Measurements from ENCODE around the gene B4GALNT3. TPM values are rescaled to one million over a fixed set of nuclear protein-coding genes. Genes with fewer than 3 reads are reported as not detected.
A peak's percentile ranks its signal among the peaks of the same experiment; 100 is the strongest.

Gene B4GALNT3
- total and polyA plus RNA-seq, 3 experiments from 2014 or later, result 3.1 to 6.9 (median 3.5) TPM

GRCh38 chr12:503111-503761 is 43.5 kb downstream of the B4GALNT3 start:
- H3K36me3 ChIP-seq (ENCODE audit: insufficient read depth, low read length), result no peaks in the 10 kb centered on the region
- no peaks in the 10 kb centered on the region for H3K4me1 ChIP-seq (ENCODE audit: insufficient read depth, low read length)
- H3K27ac ChIP-seq (ENCODE audit: low read depth, low read length), result no peak overlapping the region
- DNase-seq, result no peak
- no peaks in the 10 kb centered on the region for H3K9me3 ChIP-seq (ENCODE audit: low read length)
- no peaks in the 10 kb centered on the region for H3K9me3 Mint-ChIP-seq
- H3K36me3 Mint-ChIP-seq, result no peaks in the 10 kb centered on the region
- peaks cover 3 to 6% of the 10 kb centered on the region in 2 donors for H3K27me3 Mint-ChIP-seq
- H3K27me3 ChIP-seq (ENCODE audit: insufficient read depth, low read length, poor library complexity, severe bottlenecking), result no peaks in the 10 kb centered on the region
- peaks cover 9 to 12% (median 12%) of the 10 kb centered on the region in 3 donors for H3K4me1 Mint-ChIP-seq
- ChIA-PET CTCF (interaction anchor here (1.1 kb wide), 1 partner anchor 41 kb away, joined by 3 read pairs; no protein-coding TSS in a partner anchor), POLR2A (no interaction called here)
- no peak overlapping the region for H3K4me3 ChIP-seq (ENCODE audit: low read length)
- H3K27ac Mint-ChIP-seq, result peak overlapping the region in 5 of 8 donors; percentile 23 to 76 (median 65)
- H3K4me3 Mint-ChIP-seq, result peak overlapping the region in 1 of 7 donors; percentile 27

DNA sequence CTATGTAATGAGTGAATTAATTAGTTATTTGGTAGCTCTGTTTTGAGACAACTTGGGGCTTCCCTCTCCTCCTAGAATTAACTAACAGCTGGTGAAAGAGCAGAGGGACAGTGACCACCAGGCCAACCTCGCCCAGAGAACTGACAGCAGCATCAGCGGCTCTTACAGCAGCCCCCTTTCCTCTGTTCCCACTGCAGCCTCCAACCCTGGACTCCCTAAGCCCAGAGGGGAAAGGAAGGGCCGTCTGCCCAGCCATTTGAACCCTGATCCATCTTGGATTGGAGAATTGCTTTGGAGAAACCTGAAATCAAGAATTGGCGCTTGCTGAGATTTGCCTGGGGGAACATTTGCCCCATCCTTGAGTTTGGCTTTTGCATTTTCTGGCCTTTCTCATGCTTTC is 45.5 kb downstream of the B4GALNT3 start:
- Histone ChIP-seq H3K27ac (ENCODE audit: low read depth, low read length) (no peak overlapping the region), H3K27me3 (ENCODE audit: insufficient read depth, low read length, poor library complexity, severe bottlenecking) (no peaks in the 10 kb centered on the region), H3K4me1 (ENCODE audit: insufficient read depth, low read length) (no peaks in the 10 kb centered on the region), H3K9me3 (ENCODE audit: low read length) (no peaks in the 10 kb centered on the region), H3K4me3 (ENCODE audit: low read length) (no peak overlapping the region), H3K36me3 (ENCODE audit: insufficient read depth, low read length) (no peaks in the 10 kb centered on the region)
- Mint-ChIP-seq H3K4me3 (no peak overlapping the region), H3K9me3 (no peaks in the 10 kb centered on the region), H3K4me1 (peaks cover 6 to 9% (median 8%) of the 10 kb centered on the region in 3 donors), H3K27ac (no peak overlapping the region), H3K27me3 (peaks cover 3 to 4% of the 10 kb centered on the region in 2 donors), H3K36me3 (no peaks in the 10 kb centered on the region)
- ChIA-PET POLR2A (no interaction called here), CTCF (no interaction called here)
- no peak for DNase-seq

GRCh38 chr12:507391-507796 is 47.7 kb downstream of the B4GALNT3 start:
- peaks cover 6 to 7% (median 7%) of the 10 kb centered on the region in 3 donors for H3K4me1 Mint-ChIP-seq
- H3K4me1 ChIP-seq (ENCODE audit: insufficient read depth, low read length), result no peaks in the 10 kb centered on the region
- H3K4me3 ChIP-seq (ENCODE audit: low read length), result no peak overlapping the region
- H3K9me3 Mint-ChIP-seq, result no peaks in the 10 kb centered on the region
- H3K27ac ChIP-seq (ENCODE audit: low read depth, low read length), result no peak overlapping the region
- no peaks in the 10 kb centered on the region for H3K36me3 Mint-ChIP-seq
- no peaks in the 10 kb centered on the region for H3K36me3 ChIP-seq (ENCODE audit: insufficient read depth, low read length)
- ChIA-PET CTCF (no interaction called here), POLR2A (no interaction called here)
- DNase-seq, result no peak
- peaks cover 3 to 7% of the 10 kb centered on the region in 2 donors for H3K27me3 Mint-ChIP-seq
- no peak overlapping the region for H3K4me3 Mint-ChIP-seq
- H3K9me3 ChIP-seq (ENCODE audit: low read length), result no peaks in the 10 kb centered on the region
- H3K27ac Mint-ChIP-seq, result no peak overlapping the region
- H3K27me3 ChIP-seq (ENCODE audit: insufficient read depth, low read length, poor library complexity, severe bottlenecking), result no peaks in the 10 kb centered on the region

GRCh38 chr12:508145-508544 is 48.4 kb downstream of the B4GALNT3 start:
- no peak overlapping the region for H3K4me3 ChIP-seq (ENCODE audit: low read length)
- no peaks in the 10 kb centered on the region for H3K9me3 Mint-ChIP-seq
- H3K27ac Mint-ChIP-seq, result no peak overlapping the region
- ChIA-PET POLR2A (no interaction called here), CTCF (no interaction called here)
- H3K9me3 ChIP-seq (ENCODE audit: low read length), result no peaks in the 10 kb centered on the region
- H3K4me1 Mint-ChIP-seq, result peaks cover 3 to 4% (median 3%) of the 10 kb centered on the region in 3 donors
- no peak overlapping the region for H3K27ac ChIP-seq (ENCODE audit: low read depth, low read length)
- H3K27me3 ChIP-seq (ENCODE audit: insufficient read depth, low read length, poor library complexity, severe bottlenecking), result no peaks in the 10 kb centered on the region
- no peak for DNase-seq
- H3K27me3 Mint-ChIP-seq, result peaks cover 3 to 7% of the 10 kb centered on the region in 2 donors
- H3K36me3 ChIP-seq (ENCODE audit: insufficient read depth, low read length), result no peaks in the 10 kb centered on the region
- no peaks in the 10 kb centered on the region for H3K4me1 ChIP-seq (ENCODE audit: insufficient read depth, low read length)
- no peaks in the 10 kb centered on the region for H3K36me3 Mint-ChIP-seq
- no peak overlapping the region for H3K4me3 Mint-ChIP-seq

DNA sequence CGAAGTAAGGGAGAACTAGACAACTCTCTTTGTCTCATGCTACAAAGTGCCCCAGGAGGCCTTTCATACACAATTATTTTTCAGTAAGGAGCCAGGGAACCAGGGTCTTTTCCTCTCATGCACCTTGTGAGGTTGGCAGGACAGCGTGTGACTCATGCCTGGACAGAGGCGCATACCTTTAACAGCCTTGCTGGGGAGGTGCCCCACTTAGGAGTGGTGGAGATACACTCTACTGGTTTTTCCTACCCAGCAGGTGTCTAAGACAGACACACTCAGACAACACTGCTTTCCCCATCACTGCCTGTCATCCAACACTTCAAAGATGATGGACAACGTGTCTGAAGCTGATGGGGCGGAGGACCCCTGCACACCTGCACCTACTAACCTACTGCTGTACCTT is 49.1 kb downstream of the B4GALNT3 start:
- no peak overlapping the region for H3K27ac Mint-ChIP-seq
- peaks cover 0 to 2% (median 0%) of the 10 kb centered on the region in 3 donors for H3K4me1 Mint-ChIP-seq
- CTCF ChIA-PET, result no interaction called here

DNA sequence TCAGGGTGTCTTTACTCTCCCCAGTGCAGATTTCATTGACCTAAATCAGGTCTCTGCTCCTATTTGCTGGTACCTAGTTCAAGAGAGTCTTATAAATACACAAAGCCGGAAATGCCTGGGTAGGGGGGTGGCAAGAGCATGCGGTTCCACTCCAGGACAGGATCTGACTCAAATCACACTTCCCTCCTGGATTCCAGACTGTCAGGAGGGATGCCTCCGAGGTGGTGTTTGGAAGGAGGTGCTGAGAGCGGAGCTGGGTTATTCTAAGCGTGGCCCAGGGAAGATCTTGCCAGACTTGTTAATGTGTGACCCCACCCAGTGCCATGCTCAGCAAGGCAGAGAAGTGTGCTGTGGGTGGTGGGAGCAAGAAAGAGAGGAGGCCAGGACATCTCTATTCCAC is 49.8 kb downstream of the B4GALNT3 start:
- Mint-ChIP-seq H3K27me3 (peaks cover 11% of the 10 kb centered on the region in 2 donors), H3K27ac (no peak overlapping the region), H3K36me3 (no peaks in the 10 kb centered on the region), H3K4me3 (no peak overlapping the region), H3K4me1 (peaks cover 0 to 2% (median 0%) of the 10 kb centered on the region in 3 donors), H3K9me3 (no peaks in the 10 kb centered on the region)
- Histone ChIP-seq H3K9me3 (ENCODE audit: low read length) (no peaks in the 10 kb centered on the region), H3K4me3 (ENCODE audit: low read length) (no peak overlapping the region), H3K36me3 (ENCODE audit: insufficient read depth, low read length) (no peaks in the 10 kb centered on the region), H3K27me3 (ENCODE audit: insufficient read depth, low read length, poor library complexity, severe bottlenecking) (no peaks in the 10 kb centered on the region), H3K27ac (ENCODE audit: low read depth, low read length) (no peak overlapping the region), H3K4me1 (ENCODE audit: insufficient read depth, low read length) (no peaks in the 10 kb centered on the region)
- CTCF ChIA-PET, result no interaction called here
- POLR2A ChIA-PET, result no interaction called here
- DNase-seq, result no peak

More for the DNA sequence above, 49.1 kb downstream of the B4GALNT3 start:
- H3K4me3 Mint-ChIP-seq, result no peak overlapping the region
- H3K27ac ChIP-seq (ENCODE audit: low read depth, low read length), result no peak overlapping the region
- no peaks in the 10 kb centered on the region for H3K36me3 Mint-ChIP-seq
- peaks cover 9 to 11% of the 10 kb centered on the region in 2 donors for H3K27me3 Mint-ChIP-seq
- H3K4me1 ChIP-seq (ENCODE audit: insufficient read depth, low read length), result no peaks in the 10 kb centered on the region
- no peaks in the 10 kb centered on the region for H3K36me3 ChIP-seq (ENCODE audit: insufficient read depth, low read length)
- H3K9me3 ChIP-seq (ENCODE audit: low read length), result no peaks in the 10 kb centered on the region
- no peak overlapping the region for H3K4me3 ChIP-seq (ENCODE audit: low read length)
- no peaks in the 10 kb centered on the region for H3K9me3 Mint-ChIP-seq
- no peaks in the 10 kb centered on the region for H3K27me3 ChIP-seq (ENCODE audit: insufficient read depth, low read length, poor library complexity, severe bottlenecking)
- POLR2A ChIA-PET, result no interaction called here
- DNase-seq, result no peak

DNA sequence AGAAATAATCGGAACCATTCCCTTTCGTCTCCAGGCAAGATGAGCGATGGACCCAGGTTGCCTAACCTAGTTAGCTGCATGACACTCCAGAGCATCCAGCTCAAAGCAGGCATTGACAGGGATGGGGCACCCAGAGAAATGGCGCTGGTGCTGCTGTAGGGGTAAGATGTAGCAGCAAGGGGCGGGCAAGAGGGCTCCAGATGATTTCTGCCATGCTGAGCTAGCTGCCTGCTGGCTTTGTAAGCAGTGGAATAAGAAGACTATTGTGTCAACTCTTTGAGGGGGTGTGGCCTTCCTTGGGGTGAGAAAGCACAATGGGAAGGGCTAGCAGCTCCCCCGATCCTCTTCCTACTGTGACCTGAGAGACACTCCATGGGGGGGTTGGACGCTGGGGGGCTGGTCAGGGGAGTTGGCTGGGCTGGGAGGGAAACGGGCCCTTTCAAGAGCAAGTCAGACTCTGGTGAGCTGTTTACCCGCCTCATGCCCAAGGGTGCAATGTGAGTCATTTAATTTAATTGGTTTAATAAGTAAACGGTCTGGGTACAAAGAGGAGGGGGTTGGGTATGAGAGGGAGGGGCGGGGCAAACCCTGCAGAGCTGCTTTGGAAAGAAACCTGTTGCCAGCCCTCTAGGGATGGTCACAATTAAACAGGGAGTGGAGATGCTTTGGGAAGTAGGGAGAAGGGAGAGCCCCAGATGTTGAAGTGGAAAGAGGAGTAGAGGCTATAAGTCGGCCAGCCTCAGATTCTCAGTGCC is 50.5 kb downstream of the B4GALNT3 start:
- POLR2A ChIA-PET, result no interaction called here
- Mint-ChIP-seq H3K4me3 (no peak overlapping the region), H3K36me3 (no peaks in the 10 kb centered on the region), H3K27ac (no peak overlapping the region), H3K9me3 (no peaks in the 10 kb centered on the region), H3K4me1 (peaks cover 0 to 2% (median 0%) of the 10 kb centered on the region in 3 donors), H3K27me3 (peaks cover 8 to 10% of the 10 kb centered on the region in 2 donors)
- no peaks in the 10 kb centered on the region for H3K4me1 ChIP-seq (ENCODE audit: insufficient read depth, low read length)
- no peaks in the 10 kb centered on the region for H3K36me3 ChIP-seq (ENCODE audit: insufficient read depth, low read length)
- H3K27ac ChIP-seq (ENCODE audit: low read depth, low read length), result no peak overlapping the region
- no peak for DNase-seq
- no peaks in the 10 kb centered on the region for H3K9me3 ChIP-seq (ENCODE audit: low read length)
- H3K4me3 ChIP-seq (ENCODE audit: low read length), result no peak overlapping the region
- H3K27me3 ChIP-seq (ENCODE audit: insufficient read depth, low read length, poor library complexity, severe bottlenecking), result no peaks in the 10 kb centered on the region
- CTCF ChIA-PET, result interaction anchor here (1.6 kb wide), 1 partner anchor 36 kb away, joined by 3 read pairs; no protein-coding TSS in a partner anchor

DNA sequence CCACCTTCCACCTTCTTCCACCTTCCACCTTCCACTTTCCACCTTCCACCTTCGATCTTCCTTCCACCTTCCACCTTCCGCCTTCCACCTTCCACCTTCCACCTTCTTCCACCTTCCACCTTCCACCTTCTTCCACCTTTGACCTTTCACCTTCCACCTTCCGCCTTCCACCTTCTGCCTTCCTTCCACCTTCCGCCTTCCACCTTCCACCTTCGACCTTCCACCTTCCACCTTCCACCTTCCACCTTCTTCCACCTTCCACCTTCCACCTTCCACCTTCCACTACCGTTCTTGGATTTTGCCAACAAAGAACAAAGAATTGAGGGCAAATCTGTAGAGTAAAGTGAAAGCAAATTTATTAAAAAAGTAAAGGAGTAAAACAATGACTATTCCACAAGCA is 53.2 kb downstream of the B4GALNT3 start:
- H3K27ac Mint-ChIP-seq, result peak overlapping the region in 1 of 8 donors; percentile 54
- CTCF ChIA-PET, result no interaction called here

More for the DNA sequence above, 53.2 kb downstream of the B4GALNT3 start:
- Mint-ChIP-seq H3K9me3 (no peaks in the 10 kb centered on the region), H3K4me3 (no peak overlapping the region), H3K4me1 (peaks cover 0 to 2% (median 0%) of the 10 kb centered on the region in 3 donors), H3K27me3 (peaks cover 8% of the 10 kb centered on the region in 2 donors), H3K36me3 (no peaks in the 10 kb centered on the region)
- H3K4me3 ChIP-seq (ENCODE audit: low read length), result no peak overlapping the region
- no peak overlapping the region for H3K27ac ChIP-seq (ENCODE audit: low read depth, low read length)
- no peaks in the 10 kb centered on the region for H3K4me1 ChIP-seq (ENCODE audit: insufficient read depth, low read length)
- no peaks in the 10 kb centered on the region for H3K36me3 ChIP-seq (ENCODE audit: insufficient read depth, low read length)
- no peaks in the 10 kb centered on the region for H3K9me3 ChIP-seq (ENCODE audit: low read length)
- H3K27me3 ChIP-seq (ENCODE audit: insufficient read depth, low read length, poor library complexity, severe bottlenecking), result no peaks in the 10 kb centered on the region
- DNase-seq, result no peak
- POLR2A ChIA-PET, result no interaction called here

Data from CD8-positive, alpha-beta memory T cell (primary cell).